ENCODE data around the gene IL18BP. TPM values are rescaled to one million over a fixed set of nuclear protein-coding genes. Genes with fewer than 3 reads are reported as not detected.

The IL18BP gene
- total RNA-seq, 1 donor from 2014 or later, result 15.7 TPM

- intact Hi-C loops (cut with micrococcal nuclease), result no loop called here
These were observed 13.5 kb downstream of the IL18BP start for GRCh38 chr11:72012091-72012630.

DNA sequence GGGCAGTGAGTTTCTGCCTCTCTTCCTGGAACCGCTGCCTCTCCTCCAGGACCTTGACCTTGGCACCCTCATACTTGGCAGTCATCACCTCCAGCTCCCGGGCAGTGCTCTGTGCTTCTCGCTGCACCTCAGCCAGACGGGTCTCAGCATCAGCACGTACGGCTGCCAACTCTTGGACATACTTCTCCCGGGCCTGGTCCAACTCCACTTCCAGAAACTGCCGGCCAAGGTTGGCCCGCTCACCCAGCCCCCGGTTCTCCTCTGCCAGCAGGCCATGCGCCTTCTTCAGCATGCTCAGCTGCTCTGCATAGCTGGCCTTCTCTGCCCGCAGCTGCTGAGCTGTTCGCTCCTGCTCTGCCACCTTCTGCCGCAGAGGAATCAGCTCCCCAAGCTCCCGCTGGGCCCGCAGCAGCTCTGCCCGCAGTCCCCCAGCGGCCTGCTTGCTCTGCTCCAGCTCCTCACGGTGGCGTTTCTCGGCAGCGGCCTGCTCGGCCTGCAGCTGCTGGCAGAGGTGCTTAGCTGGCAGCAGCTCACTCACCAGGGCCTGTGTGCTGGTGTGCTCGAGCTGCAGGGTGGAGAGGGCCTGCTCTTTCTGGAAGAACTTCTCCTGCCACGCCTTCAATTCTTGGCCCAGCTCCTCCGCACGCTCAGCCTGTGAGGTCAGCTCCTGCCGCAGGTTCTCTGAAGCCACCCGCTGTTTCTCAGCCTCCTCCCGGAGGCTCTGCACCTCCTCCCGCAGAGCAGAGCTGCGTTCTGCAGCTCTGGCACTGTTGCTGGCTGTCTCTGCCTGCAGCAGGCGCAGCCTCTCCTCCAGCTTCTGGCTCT is 14.4 kb downstream of the IL18BP start:
- intact Hi-C loops (cut with micrococcal nuclease), result no loop called here

- intact Hi-C loops (cut with micrococcal nuclease), result no loop called here
These were observed 15.3 kb downstream of the IL18BP start for GRCh38 chr11:72013765-72014711.

DNA sequence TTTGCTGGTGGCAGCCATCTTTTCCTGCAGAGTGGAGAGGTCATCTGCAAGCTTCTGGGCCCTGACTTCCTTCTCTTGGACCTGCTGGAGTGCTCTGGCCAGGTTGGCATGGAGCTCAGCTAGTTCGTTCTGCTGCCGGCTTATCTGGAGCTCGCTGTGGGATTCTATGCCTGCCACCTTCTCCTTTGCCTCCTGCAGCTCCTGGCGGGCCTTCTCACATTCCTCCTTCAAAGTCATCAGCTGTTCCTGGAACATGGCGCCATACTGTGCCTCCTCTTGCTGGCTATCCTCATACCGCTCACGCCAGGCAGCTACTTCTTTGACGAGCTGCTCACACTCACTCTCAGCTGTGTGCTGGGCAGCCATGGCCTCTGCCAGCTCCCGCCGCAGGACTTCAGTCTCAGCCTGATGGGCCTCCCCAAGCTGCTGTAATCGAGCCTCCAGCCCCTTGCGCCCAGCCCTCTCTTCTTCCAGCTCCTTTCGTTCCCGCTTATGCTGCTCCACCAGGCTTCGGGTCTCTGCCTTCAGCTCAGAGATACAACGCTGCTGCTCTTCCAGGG is 16.1 kb downstream of the IL18BP start:
- intact Hi-C loops (cut with micrococcal nuclease), result no loop called here

GRCh38 chr11:72015511-72016061 is 16.9 kb downstream of the IL18BP start:
- intact Hi-C loops (cut with micrococcal nuclease), result no loop called here

DNA sequence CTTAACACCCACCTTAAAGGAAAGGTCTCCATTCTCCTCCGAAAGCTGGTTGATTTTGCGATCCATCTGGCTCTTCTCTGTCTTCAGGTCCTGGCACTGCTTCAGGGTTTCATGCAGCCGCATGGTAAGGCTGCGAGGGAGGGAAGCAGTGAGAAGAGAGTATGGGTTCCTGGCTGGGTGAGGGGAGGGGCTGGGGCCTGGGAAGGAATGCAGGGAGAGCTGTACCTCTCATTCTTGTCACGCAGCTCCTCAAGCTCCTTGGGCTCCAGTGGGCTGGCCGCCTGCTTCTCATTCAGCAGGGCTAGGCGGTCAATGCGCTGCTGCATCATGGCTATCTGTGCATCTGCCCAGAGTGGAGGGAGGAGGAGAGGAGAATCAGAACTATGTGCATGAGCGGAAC is 19.5 kb downstream of the IL18BP start:
- intact Hi-C loops (cut with micrococcal nuclease), result no loop called here

- intact Hi-C loops (cut with micrococcal nuclease), result no loop called here
These were observed 24.6 kb downstream of the IL18BP start for GRCh38 chr11:72023335-72023734.

DNA sequence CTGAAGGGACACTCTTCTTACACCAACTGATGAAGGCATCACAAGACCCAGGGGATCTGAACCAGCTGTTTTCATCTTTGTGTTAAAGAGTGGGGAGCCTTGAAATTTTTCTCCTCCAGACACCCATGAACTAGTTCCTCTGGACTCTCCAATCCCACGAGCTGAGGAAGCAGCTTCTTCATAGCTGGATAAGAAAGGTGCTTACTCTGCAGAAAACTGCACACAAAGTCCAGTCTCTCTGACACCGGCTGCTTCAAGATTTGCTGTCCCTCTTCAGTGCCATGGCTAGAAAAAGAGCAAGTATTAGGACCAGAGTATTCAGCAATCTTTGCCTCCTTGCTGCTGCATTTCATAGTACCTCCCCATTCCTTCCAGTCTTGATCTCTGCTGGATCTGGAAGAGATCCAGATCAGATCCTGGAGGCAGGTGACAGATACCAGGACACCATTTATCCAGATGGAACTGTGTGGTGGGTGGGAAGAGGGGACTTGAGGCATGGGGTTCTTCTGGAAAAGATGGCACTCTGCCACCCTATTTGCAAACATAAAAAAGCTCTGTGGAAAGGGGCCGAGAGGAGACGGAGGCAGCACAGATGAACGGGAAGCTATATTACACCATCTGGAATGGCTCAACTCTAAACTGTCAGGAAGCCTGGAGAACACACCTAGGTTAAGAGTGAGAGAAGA is 25.5 kb downstream of the IL18BP start:
- intact Hi-C loops (cut with micrococcal nuclease), result loop anchor here (2.0 kb wide), 1 partner anchor 407 kb away; no protein-coding TSS in a partner anchor

- intact Hi-C loops (cut with micrococcal nuclease), result no loop called here
These were observed 27.4 kb downstream of the IL18BP start for GRCh38 chr11:72026090-72026489.

- intact Hi-C loops (cut with micrococcal nuclease), result no loop called here
These were observed 31.9 kb downstream of the IL18BP start for GRCh38 chr11:72030472-72031045.

DNA sequence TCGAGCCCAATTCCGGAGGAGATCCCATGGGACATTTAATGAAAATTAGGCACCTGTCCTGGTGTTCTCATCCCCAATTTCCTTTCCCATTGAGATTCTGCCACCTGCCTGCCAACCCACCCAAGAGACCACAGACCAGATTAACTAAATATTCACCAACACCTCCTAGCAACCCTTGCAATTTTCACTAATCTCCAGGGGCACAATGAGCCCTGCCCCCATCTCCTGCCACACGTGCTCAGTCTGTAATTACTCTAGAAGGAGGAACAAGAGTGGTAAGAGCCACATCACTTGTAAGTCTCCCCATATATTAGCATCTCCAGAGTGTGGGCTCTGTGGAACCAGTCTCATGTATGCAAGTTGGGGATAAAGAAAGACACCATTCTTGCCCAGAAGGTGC is 38.0 kb downstream of the IL18BP start:
- intact Hi-C loops (cut with micrococcal nuclease), result no loop called here

- intact Hi-C loops (cut with micrococcal nuclease), result no loop called here
These were observed 39.0 kb downstream of the IL18BP start for GRCh38 chr11:72037554-72038311.

DNA sequence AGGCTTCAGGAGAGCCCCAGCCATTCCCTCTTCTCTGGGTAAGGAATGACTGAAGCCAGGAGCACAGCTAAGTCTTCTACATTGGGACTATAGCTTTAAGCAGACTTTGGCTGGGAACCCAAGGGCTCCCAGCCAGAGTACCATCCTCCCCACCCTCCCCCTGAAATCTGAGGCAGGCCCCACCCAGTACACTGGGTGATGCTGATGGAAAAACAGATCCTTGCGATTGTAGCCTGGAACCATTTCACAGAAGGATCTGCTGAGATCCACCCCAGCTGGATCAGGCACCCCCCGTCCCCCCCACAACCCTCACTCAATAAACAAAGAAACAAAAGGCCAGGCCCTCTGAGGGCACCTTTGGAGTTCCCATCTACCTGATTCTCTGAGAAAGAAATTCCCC is 39.8 kb downstream of the IL18BP start:
- intact Hi-C loops (cut with micrococcal nuclease), result no loop called here

DNA sequence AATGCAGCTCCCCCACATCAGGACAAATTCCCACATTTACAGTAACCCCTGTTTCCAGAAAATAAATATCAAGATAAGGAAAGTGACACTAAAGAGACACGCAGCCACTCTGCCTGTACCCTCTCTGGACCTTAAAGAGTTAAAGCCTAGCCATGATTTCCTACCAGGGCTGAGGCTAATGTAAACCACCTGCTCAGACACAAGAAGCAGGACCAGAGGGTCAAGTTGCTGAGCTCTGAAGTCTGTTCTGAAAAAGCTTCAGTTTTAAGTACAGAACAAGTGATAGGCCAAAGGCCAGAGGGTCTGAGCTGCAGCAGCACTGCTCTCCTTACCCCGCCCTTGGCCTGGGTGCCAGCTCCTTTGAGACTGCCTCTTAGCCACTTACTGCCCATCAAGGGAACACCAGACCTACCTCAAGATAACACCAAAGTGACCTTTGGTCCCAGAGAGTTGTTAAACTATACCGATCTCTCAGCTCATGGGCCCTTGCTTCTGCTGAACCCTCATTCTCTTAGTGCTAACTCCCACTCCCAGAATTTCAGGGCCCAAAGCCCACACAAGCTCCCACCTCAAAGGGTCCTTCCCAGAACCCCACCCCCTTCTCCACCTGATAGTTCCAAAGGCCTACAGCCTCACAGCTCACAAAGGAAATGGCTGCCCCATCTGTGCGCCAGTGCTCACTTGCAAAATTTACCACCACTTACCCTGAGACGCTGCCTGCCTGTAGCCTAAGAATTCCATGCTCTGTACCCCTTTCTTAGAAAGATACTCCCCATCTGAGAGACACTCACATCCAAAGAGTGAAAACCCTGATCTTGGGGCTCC is 40.5 kb downstream of the IL18BP start:
- intact Hi-C loops (cut with micrococcal nuclease), result no loop called here

DNA sequence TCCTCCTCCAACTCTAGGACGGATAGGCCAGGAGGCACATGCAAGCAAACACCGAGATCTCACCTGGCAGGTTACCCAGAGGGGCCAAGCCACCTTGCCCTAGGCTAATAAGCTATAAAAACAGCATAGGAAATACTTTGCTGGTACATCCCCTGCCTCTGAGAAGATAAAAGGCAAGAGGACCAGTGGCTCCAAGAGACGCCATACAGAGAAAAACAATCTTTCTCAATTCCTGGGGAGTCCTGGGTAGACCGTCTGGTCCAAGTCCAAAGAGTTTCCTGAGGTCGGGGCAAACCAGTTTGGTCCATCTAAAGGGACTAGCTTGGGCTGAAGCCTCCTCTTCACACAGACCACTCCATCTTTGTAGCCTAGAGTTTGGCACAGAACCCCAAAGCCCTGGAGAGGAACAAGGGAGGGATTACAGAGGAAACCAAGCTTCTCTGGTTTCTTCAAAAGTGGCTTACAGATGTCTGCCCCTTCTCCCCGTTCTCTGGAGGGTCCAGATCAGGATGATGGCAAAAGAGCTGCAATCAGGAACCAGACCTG is 41.2 kb downstream of the IL18BP start:
- intact Hi-C loops (cut with micrococcal nuclease), result loop anchor here (1.0 to 5.0 kb wide), 3 partner anchors 40 to 113 kb away; partner anchors contain the start of genes ANAPC15, LRRC51, NUMA1 and RNF121

DNA sequence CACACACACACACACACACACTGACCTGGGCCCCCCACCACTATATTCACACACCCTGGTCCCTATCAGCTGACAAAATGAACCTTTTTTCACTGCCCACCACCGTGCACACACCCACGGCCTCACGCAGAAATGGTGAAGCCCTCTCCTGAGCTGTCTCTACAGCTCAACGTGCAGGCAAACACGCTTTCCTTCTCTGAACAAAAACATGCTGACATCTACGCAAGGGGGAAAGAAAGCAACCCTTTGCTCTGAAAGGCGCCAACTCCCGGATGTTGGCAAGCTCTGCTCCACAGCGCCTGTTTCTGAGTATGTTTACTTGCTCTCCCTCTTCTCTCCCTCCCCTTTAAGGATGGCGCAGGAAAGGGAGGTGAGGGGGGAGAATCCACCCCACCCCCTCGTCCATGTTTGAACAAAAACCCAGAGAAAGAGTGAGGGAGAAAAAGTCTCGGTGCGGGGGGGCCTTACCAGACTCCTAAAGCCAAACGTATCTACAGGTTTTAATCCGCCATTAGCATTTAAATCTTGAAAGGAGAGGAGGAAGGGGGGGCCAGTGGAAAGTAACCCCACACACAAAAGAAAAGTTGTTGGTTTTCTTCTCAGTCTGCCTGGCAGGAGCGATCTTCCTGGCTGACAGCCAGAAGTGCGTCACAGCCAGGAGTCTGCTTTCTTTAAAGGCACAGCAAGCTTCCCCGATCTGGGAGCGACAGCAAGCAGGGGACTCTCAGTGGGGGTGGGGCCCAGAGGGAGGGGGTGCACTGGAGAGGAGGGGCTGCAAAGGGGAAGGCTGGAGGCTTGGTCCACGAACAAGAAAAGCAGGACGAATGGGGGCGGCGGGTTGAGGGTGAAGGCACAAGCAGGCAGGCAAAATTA is 42.0 kb downstream of the IL18BP start:
- intact Hi-C loops (cut with micrococcal nuclease), result loop anchor here (1.0 to 5.0 kb wide), 4 partner anchors 40 to 183 kb away; partner anchors contain the start of genes ANAPC15, LRRC51, NUMA1 and RNF121
